Muscle layer of duodenum (tissue), 2 donors: Measurements from ENCODE around the gene DUXA.
"Not testable (repeated sequence)": the region's sequence is repeated elsewhere in the genome, so short reads cannot be mapped to it uniquely, and the experiment has no call there.

Source experiments
- H3K27ac ChIP-seq: one replicate; pipeline ENCODE4 v1.7.0; 2013; ENCODE audit warnings: mild to moderate bottlenecking, low read length
- H3K27me3 ChIP-seq: one replicate; pipeline ENCODE4 v1.7.0; 2013; ENCODE audit warnings: low read depth, mild to moderate bottlenecking, control low read depth, low read length
- H3K36me3 ChIP-seq, 2 donors: one replicate each; pipeline ENCODE4 v1.7.0; 2013; ENCODE audit warnings: low read length in 2 of 2, control low read depth in 1 of 2, mild to moderate bottlenecking in 1 of 2; ENCODE audit not compliant: insufficient read depth in 2 of 2, control insufficient read depth in 1 of 2
- H3K4me1 ChIP-seq, 2 donors: one replicate each; pipeline ENCODE4 v1.7.0; 2013; ENCODE audit warnings: low read length in 2 of 2, mild to moderate bottlenecking in 2 of 2, control low read depth in 1 of 2, moderate library complexity in 1 of 2; ENCODE audit not compliant: insufficient read depth in 2 of 2, control insufficient read depth in 1 of 2
- H3K4me3 ChIP-seq, 2 donors: one replicate each; pipeline ENCODE4 v1.7.0; 2013; ENCODE audit warnings: low read length in 2 of 2, low read depth in 1 of 2, mild to moderate bottlenecking in 1 of 2
- H3K9me3 ChIP-seq, 2 donors: one replicate each; pipeline ENCODE4 v1.7.0; 2013; ENCODE audit warnings: low read length in 2 of 2, control low read depth in 1 of 2, mild to moderate bottlenecking in 1 of 2; ENCODE audit not compliant: control insufficient read depth in 1 of 2
- donor health status: healthy.

DUXA gene

GRCh38 chr19:57161985-57162539 lies 5.2 kb downstream of the DUXA start:
- Histone ChIP-seq H3K36me3 (no peaks in the 10 kb centered on the region), H3K27ac (no peak overlapping the region), H3K9me3 (peaks cover 0 to 5% of the 10 kb centered on the region in 2 donors), H3K4me1 (no peaks in the 10 kb centered on the region), H3K27me3 (no peaks in the 10 kb centered on the region), H3K4me3 (no peak overlapping the region)

- Histone ChIP-seq H3K36me3 (no peaks in the 10 kb centered on the region), H3K4me3 (no peak overlapping the region), H3K9me3 (peaks cover 0 to 3% of the 10 kb centered on the region in 2 donors), H3K27ac (no peak overlapping the region), H3K4me1 (no peaks in the 10 kb centered on the region), H3K27me3 (no peaks in the 10 kb centered on the region)
Measured at GRCh38 chr19:57152921-57153320, 14.4 kb downstream of the DUXA start.

DNA sequence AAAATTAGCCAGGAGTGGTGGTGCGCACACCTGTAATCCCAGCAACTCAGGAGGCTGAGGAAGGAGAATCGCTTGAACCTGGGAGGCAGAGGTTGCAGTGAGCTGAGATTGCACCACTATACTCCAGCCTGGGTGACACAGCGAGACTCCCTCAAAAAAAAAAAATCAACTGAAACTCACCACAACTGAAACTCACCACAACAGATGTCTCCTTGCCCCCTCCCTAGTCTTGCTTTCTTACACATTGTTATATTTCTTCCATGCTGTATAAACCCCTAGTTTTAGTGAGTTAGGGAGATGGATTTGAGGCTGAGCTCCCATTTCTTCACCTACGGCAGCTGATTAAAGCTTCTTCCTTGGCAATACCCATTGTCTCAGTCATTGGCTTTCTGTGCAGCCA lies 25.6 kb downstream of the DUXA start:
- Histone ChIP-seq H3K27me3 (no peaks in the 10 kb centered on the region), H3K9me3 (no peaks in the 10 kb centered on the region), H3K27ac (no peak overlapping the region), H3K4me3 (no peak overlapping the region), H3K4me1 (no peaks in the 10 kb centered on the region), H3K36me3 (no peaks in the 10 kb centered on the region)

GRCh38 chr19:57135797-57136196 lies 31.5 kb downstream of the DUXA start:
- Histone ChIP-seq H3K4me3 (no peak overlapping the region), H3K27me3 (no peaks in the 10 kb centered on the region), H3K9me3 (no peaks in the 10 kb centered on the region), H3K27ac (no peak overlapping the region), H3K36me3 (no peaks in the 10 kb centered on the region), H3K4me1 (no peaks in the 10 kb centered on the region)

DNA sequence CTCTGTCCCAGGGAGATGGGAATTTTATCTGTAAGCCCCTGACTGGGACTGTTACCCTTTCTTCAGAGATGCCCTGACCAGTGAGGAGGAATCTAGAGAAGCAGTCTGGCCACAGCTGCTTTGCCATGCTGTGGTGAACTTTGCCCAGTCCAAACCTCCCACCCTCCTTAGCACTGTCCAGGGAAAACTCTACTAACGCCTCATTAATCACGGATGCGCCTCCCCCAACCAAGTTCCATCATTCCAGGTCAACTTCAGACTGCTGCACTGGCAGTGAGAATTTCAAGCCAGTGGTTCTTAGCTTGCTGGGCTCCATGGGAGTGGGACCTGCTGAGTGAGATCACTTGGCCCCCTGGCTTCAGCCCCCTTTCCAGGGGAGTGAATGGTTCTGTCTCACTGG lies 39.9 kb downstream of the DUXA start:
- H3K36me3 ChIP-seq, H3K4me3 ChIP-seq, H3K9me3 ChIP-seq, H3K27me3 ChIP-seq, H3K27ac ChIP-seq, H3K4me1 ChIP-seq: not testable (repeated sequence)

GRCh38 chr19:57123882-57124281 lies 43.4 kb downstream of the DUXA start:
- Histone ChIP-seq H3K27ac (no peak overlapping the region), H3K4me1 (no peaks in the 10 kb centered on the region), H3K36me3 (no peaks in the 10 kb centered on the region), H3K4me3 (no peak overlapping the region), H3K9me3 (peaks cover 0 to 6% of the 10 kb centered on the region in 2 donors), H3K27me3 (no peaks in the 10 kb centered on the region)

GRCh38 chr19:57118848-57119247 lies 48.4 kb downstream of the DUXA start:
- no peak overlapping the region for H3K27ac ChIP-seq
- no peaks in the 10 kb centered on the region for H3K36me3 ChIP-seq
- no peaks in the 10 kb centered on the region for H3K27me3 ChIP-seq
- H3K9me3 ChIP-seq = peaks cover 0 to 14% of the 10 kb centered on the region in 2 donors
- H3K4me1 ChIP-seq = no peaks in the 10 kb centered on the region
- H3K4me3 ChIP-seq = no peak overlapping the region

GRCh38 chr19:57113501-57113900 lies 53.8 kb downstream of the DUXA start:
- H3K36me3 ChIP-seq, H3K4me1 ChIP-seq, H3K27ac ChIP-seq, H3K27me3 ChIP-seq: not testable (repeated sequence)
- Histone ChIP-seq H3K4me3 (peak overlapping the region in 1 of 2 donors; percentile 17), H3K9me3 (peaks cover 16 to 33% of the 10 kb centered on the region in 2 donors)

DNA sequence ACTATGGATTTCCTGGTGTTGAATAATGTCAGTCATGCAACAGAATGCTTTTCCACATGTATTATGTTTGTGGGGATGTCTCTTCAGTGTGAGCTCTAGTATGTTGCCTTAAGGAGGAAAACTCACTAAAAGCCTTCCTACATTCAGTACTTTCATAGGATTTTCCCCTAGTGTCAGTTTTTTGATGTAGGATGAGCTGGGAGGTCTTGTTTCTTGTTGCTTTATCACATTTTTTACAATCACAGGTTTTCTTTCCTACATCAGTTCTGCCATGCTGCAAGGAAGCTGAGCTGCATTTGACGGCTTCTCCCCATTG lies 56.0 kb downstream of the DUXA start:
- peak overlapping the region in 1 of 2 donors; percentile 12 for H3K4me3 ChIP-seq
- H3K27ac ChIP-seq = no peak overlapping the region
- H3K9me3 ChIP-seq = peaks cover 16 to 30% of the 10 kb centered on the region in 2 donors

GRCh38 chr19:57110592-57111328 lies 56.5 kb downstream of the DUXA start:
- H3K36me3 ChIP-seq = no peaks in the 10 kb centered on the region
- H3K4me1 ChIP-seq = peaks cover 0 to 4% of the 10 kb centered on the region in 2 donors
- H3K27ac ChIP-seq = no peak overlapping the region
- no peak overlapping the region for H3K4me3 ChIP-seq
- peaks cover 16 to 30% of the 10 kb centered on the region in 2 donors for H3K9me3 ChIP-seq
- no peaks in the 10 kb centered on the region for H3K27me3 ChIP-seq

More for the DNA sequence above, 56.0 kb downstream of the DUXA start:
- Histone ChIP-seq H3K27me3 (no peaks in the 10 kb centered on the region), H3K4me1 (peaks cover 0 to under 1% of the 10 kb centered on the region in 2 donors), H3K36me3 (no peaks in the 10 kb centered on the region)

DNA sequence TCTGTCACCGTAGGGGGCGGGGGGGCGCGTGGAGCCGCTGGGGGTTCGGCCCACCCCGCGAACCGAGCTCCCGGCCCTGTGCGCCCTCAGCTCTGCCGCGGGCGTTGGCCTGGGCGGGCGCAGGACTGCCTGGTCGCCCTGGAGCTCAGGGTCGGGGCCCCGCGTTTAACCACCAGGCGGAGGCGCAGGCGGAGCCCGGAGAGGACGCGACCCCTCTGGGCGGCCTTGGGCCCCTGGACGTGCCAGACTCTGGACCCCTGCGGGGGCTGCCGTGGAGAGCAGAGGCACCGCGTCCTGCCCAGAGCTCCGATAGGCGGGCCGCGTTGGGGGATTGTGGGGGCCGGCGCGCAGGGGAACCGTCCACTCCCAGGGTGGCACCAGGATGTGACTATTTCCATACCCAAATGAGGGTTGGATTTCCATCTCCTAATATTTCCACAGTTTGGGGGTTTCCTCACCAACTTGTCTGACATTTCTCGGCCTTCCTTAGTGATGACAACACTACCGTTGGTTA lies 60.5 kb downstream of the DUXA start:
- H3K9me3 ChIP-seq = peaks cover 10 to 12% of the 10 kb centered on the region in 2 donors
- H3K4me1 ChIP-seq = peaks cover 0 to 16% of the 10 kb centered on the region in 2 donors
- H3K27ac ChIP-seq = no peak overlapping the region
- H3K36me3 ChIP-seq = no peaks in the 10 kb centered on the region
- H3K4me3 ChIP-seq = no peak overlapping the region
- no peaks in the 10 kb centered on the region for H3K27me3 ChIP-seq
